ENCODE measurements around the gene RAD23A. TPM values are rescaled to one million over a fixed set of nuclear protein-coding genes. Genes with fewer than 3 reads are reported as not detected.

The RAD23A gene
- total and polyA plus RNA-seq, 10 of the 15 experiments (the other 5 are each of a cell fraction or from before 2014, with no cell fraction given): 8.8 to 198 (median 119) TPM

DNA sequence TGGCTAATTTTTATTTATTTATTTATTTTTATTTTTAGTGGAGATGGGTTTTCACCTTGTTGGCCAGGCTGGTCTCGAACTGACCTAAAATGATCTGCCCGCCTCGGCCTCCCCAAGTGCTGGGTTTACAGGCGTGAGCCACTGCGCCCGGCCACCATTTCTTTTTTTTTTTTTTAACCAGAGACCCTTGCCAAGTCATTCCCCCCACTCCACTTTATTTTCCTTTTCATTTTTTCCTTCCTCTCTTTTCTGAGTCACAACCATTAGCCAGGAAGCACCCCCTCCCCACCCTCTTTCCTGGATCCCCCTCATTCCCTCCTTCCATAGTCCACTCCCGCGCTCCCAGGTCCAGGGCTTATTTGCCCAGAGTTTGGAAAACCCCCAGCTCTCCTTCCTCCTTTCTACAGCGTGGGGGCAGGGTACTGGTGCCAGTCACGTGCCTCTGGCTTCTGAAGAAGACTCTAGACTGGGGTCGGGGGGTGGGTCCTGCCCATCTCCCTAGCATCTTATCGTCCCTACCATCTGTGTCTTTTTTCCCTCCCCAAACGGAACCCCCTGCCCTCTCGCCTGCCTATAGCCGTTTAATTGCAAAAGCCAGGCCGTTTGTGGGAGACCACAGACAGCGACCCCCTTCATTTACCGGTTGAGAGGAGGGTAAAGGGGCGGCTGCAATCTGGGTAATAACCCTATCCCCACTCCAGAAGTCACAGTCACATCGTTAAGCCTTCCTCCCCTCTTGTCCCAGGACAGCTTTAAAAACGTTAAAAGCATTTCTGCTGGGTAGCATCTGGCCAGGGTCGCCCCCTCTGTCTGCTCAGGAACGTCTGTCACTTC, 8.4 kb upstream of the RAD23A start:
- intact Hi-C loops (cut with micrococcal nuclease; ENCODE audit: unreplicated experiment) (loop anchor here (5.0 kb wide), 1 partner anchor 150 kb away; no protein-coding TSS in a partner anchor), in situ Hi-C loops (cut with MboI) (no loop called here)
- H3K4me2 ChIP-seq (ENCODE audit: control insufficient read depth, insufficient read depth): peak overlapping the region; percentile 100
- BruUV-seq (replicated peaks): no TSS peak
- H3K4me3 ChIP-seq: peak overlapping the region; percentile 64
- RAD21 ChIA-PET (ENCODE audit: unreplicated experiment): interaction anchor here (1.1 to 1.8 kb wide), 4 partner anchors 28 to 46 kb away, joined by 3 to 8 read pairs (median 5); partner anchors contain the start of gene GCDH
- peak overlapping the region; percentile 86 for H2AFZ ChIP-seq (ENCODE audit: control insufficient read depth, low read depth, low read length)
- CTCF ChIA-PET: interaction anchor here (0.9 to 1.6 kb wide), 6 partner anchors 27 to 160 kb away, joined by 3 to 9 read pairs (median 4); no protein-coding TSS in a partner anchor
- no peak for FAIRE-seq
- peaks cover 13 to 28% of the 10 kb centered on the region in 2 experiments for H3K36me3 ChIP-seq (ENCODE audit: control insufficient read depth in 2 of 2, insufficient read depth in 2 of 2, low read length in 1 of 2)
- ATAC-seq: 0 out of 3 replicates have a peak, but pooled peaks have one; percentile 2
- peaks cover 42% of the 10 kb centered on the region for H3K4me1 ChIP-seq (ENCODE audit: control insufficient read depth, insufficient read depth, low read length)
- no peaks in the 10 kb centered on the region for H3K27me3 ChIP-seq (replicated peaks in 1 of 2; ENCODE audit: control insufficient read depth in 2 of 2, insufficient read depth in 2 of 2, low read length in 1 of 2)
- peak overlapping the region; percentile 84 for H3K9ac ChIP-seq (ENCODE audit: control insufficient read depth, insufficient read depth, low read length)
- 19% methylated on average over 23 of the region's 23 CpGs for WGBS (ENCODE audit: insufficient coverage, insufficient replicate concordance, low lambda C conversion rate, missing lambda C conversion rate)
- peaks cover 12% of the 10 kb centered on the region; the same call in 1 of the 2 replicates for H4K20me1 ChIP-seq (ENCODE audit: control insufficient read depth, insufficient read depth)
- SMC1A ChIA-PET (ENCODE audit: uncharacterized antibody, unreplicated experiment): interaction anchor here (0.8 to 1.8 kb wide), 5 partner anchors 9 to 52 kb away, joined by 3 to 9 read pairs (median 4); partner anchors contain the start of gene GCDH
- no peak for DNase-seq (ENCODE audit: low read depth, low spot score)
- H3K27ac ChIP-seq (ENCODE audit: control insufficient read depth, insufficient read depth): peak overlapping the region; percentile 89
- POLR2A ChIA-PET: interaction anchor here (0.5 to 3.1 kb wide), 11 partner anchors 11 to 854 kb away, joined by 3 to 13 read pairs (median 4); partner anchors contain the start of genes DNASE2, GADD45GIP1 and GCDH
- H3K9me3 ChIP-seq (replicated peaks; ENCODE audit: control insufficient read depth, insufficient read depth, low read length): no peaks in the 10 kb centered on the region
- H3K79me2 ChIP-seq (ENCODE audit: control insufficient read depth, insufficient read depth, low read length): peaks cover 52% of the 10 kb centered on the region
- TF ChIP-seq BACH1 (IDR thresholded peaks at IDR 0.05; ENCODE audit: borderline replicate concordance) (no peak), RAD51 (IDR thresholded peaks at IDR 0.05) (peak; percentile 89), BHLHE40 (IDR thresholded peaks at IDR 0.05; ENCODE audit: borderline replicate concordance in 1 of 2, low read depth in 2 of 2, low read length in 1 of 2) (peak; percentile 88 to 92), YY1 (IDR thresholded peaks at IDR 0.05; ENCODE audit: low read depth, low read length) (no peak), IKZF1 (conservative IDR thresholded peaks at IDR 0.05) (peak; percentile 50), IKZF2 (IDR thresholded peaks at IDR 0.05) (peak; percentile 68 to 86), RBBP5 (conservative IDR thresholded peaks at IDR 0.05) (no peak)
- TF ChIP-seq, protein P1, sequence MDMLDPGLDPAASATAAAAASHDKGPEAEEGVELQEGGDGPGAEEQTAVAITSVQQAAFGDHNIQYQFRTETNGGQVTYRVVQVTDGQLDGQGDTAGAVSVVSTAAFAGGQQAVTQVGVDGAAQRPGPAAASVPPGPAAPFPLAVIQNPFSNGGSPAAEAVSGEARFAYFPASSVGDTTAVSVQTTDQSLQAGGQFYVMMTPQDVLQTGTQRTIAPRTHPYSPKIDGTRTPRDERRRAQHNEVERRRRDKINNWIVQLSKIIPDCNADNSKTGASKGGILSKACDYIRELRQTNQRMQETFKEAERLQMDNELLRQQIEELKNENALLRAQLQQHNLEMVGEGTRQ (IDR thresholded peaks at IDR 0.05; ENCODE audit: borderline replicate concordance, low read depth, low read length): peak; percentile 26; the same call in 1 of the 2 replicates
- TF ChIP-seq, protein P2, sequence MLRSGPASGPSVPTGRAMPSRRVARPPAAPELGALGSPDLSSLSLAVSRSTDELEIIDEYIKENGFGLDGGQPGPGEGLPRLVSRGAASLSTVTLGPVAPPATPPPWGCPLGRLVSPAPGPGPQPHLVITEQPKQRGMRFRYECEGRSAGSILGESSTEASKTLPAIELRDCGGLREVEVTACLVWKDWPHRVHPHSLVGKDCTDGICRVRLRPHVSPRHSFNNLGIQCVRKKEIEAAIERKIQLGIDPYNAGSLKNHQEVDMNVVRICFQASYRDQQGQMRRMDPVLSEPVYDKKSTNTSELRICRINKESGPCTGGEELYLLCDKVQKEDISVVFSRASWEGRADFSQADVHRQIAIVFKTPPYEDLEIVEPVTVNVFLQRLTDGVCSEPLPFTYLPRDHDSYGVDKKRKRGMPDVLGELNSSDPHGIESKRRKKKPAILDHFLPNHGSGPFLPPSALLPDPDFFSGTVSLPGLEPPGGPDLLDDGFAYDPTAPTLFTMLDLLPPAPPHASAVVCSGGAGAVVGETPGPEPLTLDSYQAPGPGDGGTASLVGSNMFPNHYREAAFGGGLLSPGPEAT (IDR thresholded peaks at IDR 0.05; ENCODE audit: low read depth): peak; percentile 82
- TF ChIP-seq, protein P3, sequence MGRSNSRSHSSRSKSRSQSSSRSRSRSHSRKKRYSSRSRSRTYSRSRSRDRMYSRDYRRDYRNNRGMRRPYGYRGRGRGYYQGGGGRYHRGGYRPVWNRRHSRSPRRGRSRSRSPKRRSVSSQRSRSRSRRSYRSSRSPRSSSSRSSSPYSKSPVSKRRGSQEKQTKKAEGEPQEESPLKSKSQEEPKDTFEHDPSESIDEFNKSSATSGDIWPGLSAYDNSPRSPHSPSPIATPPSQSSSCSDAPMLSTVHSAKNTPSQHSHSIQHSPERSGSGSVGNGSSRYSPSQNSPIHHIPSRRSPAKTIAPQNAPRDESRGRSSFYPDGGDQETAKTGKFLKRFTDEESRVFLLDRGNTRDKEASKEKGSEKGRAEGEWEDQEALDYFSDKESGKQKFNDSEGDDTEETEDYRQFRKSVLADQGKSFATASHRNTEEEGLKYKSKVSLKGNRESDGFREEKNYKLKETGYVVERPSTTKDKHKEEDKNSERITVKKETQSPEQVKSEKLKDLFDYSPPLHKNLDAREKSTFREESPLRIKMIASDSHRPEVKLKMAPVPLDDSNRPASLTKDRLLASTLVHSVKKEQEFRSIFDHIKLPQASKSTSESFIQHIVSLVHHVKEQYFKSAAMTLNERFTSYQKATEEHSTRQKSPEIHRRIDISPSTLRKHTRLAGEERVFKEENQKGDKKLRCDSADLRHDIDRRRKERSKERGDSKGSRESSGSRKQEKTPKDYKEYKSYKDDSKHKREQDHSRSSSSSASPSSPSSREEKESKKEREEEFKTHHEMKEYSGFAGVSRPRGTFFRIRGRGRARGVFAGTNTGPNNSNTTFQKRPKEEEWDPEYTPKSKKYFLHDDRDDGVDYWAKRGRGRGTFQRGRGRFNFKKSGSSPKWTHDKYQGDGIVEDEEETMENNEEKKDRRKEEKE (IDR thresholded peaks at IDR 0.05): no peak
- TF ChIP-seq, protein P4, sequence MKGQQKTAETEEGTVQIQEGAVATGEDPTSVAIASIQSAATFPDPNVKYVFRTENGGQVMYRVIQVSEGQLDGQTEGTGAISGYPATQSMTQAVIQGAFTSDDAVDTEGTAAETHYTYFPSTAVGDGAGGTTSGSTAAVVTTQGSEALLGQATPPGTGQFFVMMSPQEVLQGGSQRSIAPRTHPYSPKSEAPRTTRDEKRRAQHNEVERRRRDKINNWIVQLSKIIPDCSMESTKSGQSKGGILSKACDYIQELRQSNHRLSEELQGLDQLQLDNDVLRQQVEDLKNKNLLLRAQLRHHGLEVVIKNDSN (IDR thresholded peaks at IDR 0.05; ENCODE audit: borderline replicate concordance, extremely low read length, insufficient read depth, low read depth, low read length): peak; percentile 80

Data from GM12878 (cell line).